Bladder microvascular endothelial cell (primary cell): Measurements from ENCODE around the gene RFX4. TPM values are rescaled to one million over a fixed set of nuclear protein-coding genes. Genes with fewer than 3 reads are reported as not detected.

Source experiments
- total RNA-seq: library from RNA; depleted of rRNA; stranded (reverse); fragments of >200 nt; gene quantifications from 2 replicates; pipeline ENCODE4 v1.2.3, GENCODE V29; 2014

RFX4 gene
- total RNA-seq = not detected in 2 replicates

GRCh38 chr12:106582641-106583230 lies at the start of gene RFX4:
TSS of gene RFX4 (plus strand) at chr12:106583004. CDS start at chr12:106583321, 317 bp downstream.

GRCh38 chr12:106774005-106774807 lies 191.4 kb downstream of the RFX4 start, which contains the start of gene RIC8B:
TSS of gene RIC8B (plus strand) at chr12:106774682. CDS start at chr12:106774746, 64 bp downstream.

Other genes with a start within 250 kb of the RFX4 start
- gene POLR3B, start 225.3 kb upstream of the RFX4 start, total RNA-seq = 5.5 and 10.3 TPM in 2 replicates
- gene RIC8B, start 191.7 kb downstream of the RFX4 start, total RNA-seq = 6.2 and 19.1 TPM in 2 replicates